Measurements from ENCODE around the gene EVC2. TPM values are rescaled to one million over a fixed set of nuclear protein-coding genes. Genes with fewer than 3 reads are reported as not detected.
A peak's percentile ranks its signal among the peaks of the same experiment; 100 is the strongest.
"Not testable (repeated sequence)": the region's sequence is repeated elsewhere in the genome, so short reads cannot be mapped to it uniquely, and the experiment has no call there.

EVC2 gene
- total RNA-seq, 4 donors from 2014 or later: 8.0 to 15.1 (median 11.5) TPM

DNA sequence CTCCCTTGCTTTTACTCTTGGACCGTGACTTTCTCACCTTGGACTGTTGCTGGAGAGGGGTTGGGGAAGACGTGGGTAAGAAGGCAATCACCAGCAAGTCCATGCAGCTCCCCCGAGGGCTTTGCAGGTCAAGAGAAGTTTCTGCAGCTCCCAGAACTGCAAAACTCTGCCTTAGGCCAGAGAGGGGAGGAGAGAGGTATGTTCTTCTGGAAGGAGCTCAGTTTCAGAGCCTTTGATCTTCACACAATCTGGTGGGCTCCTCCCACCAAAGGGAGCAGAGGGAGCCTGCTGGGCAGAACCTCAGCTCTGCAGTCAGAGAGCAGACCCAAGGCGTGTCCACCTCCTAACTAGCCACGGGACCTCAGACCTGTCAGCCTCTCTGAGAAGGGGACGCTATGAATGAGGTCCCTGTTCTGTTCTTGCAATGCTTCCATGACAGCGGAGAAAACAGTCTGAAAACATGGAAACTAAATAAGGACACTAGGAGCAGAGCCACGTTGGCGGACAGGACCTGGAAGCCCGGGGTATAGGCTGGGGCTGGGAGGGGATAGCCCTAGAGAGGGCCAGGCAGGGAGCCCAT, 92.8 kb downstream of the EVC2 start:
- TF ChIP-seq CTCF (IDR thresholded peaks at IDR 0.05) (no peak), POLR2A (IDR thresholded peaks at IDR 0.05) (no peak)
- DNase-seq (ENCODE audit: low spot score in 2 of 2): peak in 1 of 2 donors; percentile 66
- no peak overlapping the region for H3K4me3 ChIP-seq (ENCODE audit: low read depth, poor library complexity, severe bottlenecking)
- WGBS, 2 donors: 68 to 71% methylated on average over 10 of the region's 10 CpGs
- intact Hi-C loops (cut with DNase I; ENCODE audit: low total_unique reads): no loop called here

DNA sequence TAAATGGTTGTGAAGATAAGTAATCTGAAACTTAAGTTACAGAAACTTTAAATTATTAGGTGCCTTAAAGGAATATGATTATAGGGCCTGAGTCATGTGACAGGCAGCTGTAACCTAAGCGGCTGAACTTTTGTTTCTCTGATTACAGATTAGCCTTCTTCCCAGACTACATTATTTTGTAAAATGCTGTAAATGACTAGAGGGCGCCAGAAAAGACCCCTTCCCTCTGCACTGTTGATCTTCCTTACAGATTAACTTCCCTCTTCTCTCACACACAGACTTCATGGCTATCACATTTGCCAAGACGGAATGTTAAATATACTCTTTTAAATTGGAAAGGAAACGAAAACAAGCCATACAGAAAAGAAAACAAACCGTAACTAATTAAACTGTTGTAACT, 96.6 kb downstream of the EVC2 start:
- intact Hi-C loops (cut with DNase I; ENCODE audit: low total_unique reads): no loop called here
- no peak overlapping the region for H3K4me3 ChIP-seq (ENCODE audit: low read depth, poor library complexity, severe bottlenecking)
- 82 to 84% methylated on average over 5 of the region's 5 CpGs for WGBS, 2 donors
- no peak for TF ChIP-seq POLR2A (IDR thresholded peaks at IDR 0.05)
- no peak for TF ChIP-seq CTCF (IDR thresholded peaks at IDR 0.05)
- DNase-seq (ENCODE audit: low spot score in 2 of 2): no peak

GRCh38 chr4:5609306-5610007, 98.9 kb downstream of the EVC2 start:
- 90 to 91% methylated on average over 12 of the region's 12 CpGs for WGBS, 2 donors
- no peak overlapping the region for H3K4me3 ChIP-seq (ENCODE audit: low read depth, poor library complexity, severe bottlenecking)
- DNase-seq (ENCODE audit: low spot score in 2 of 2): peak in 1 of 2 donors; percentile 53
- intact Hi-C loops (cut with DNase I; ENCODE audit: low total_unique reads): no loop called here
- no peak for TF ChIP-seq POLR2A (IDR thresholded peaks at IDR 0.05)

DNA sequence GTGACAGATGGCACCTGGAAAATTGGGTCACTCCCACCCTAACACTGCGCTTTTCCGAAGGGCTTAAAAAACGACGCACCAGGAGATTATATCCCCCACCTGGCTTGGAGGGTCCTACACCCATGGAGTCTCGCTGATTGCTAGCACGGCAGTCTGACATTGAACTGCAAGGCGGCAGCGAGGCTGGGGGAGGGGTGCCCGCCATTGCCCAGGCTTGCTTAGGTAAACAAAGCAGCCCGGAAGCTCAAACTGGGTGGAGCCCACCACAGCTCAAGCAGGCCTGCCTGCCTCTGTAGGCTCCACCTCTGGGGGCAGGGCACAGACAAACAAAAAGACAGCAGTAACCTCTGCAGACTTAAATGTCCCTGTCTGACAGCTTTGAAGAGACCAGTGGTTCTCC, 114.5 kb downstream of the EVC2 start:
- intact Hi-C loops (cut with DNase I; ENCODE audit: low total_unique reads): not testable (repeated sequence)
- 84 to 95% methylated on average over 7 to 8 of the region's 10 CpGs for WGBS, 2 donors

GRCh38 chr4:5592272-5592671, 116.1 kb downstream of the EVC2 start:
- TF ChIP-seq POLR2A (IDR thresholded peaks at IDR 0.05): no peak
- TF ChIP-seq CTCF (IDR thresholded peaks at IDR 0.05): no peak
- H3K4me3 ChIP-seq (ENCODE audit: low read depth, poor library complexity, severe bottlenecking): no peak overlapping the region
- DNase-seq (ENCODE audit: low spot score in 2 of 2): no peak
- 87 to 92% methylated on average over 4 of the region's 4 CpGs for WGBS, 2 donors
- intact Hi-C loops (cut with DNase I; ENCODE audit: low total_unique reads): no loop called here

More for the DNA sequence above, 114.5 kb downstream of the EVC2 start:
- H3K4me3 ChIP-seq (ENCODE audit: low read depth, poor library complexity, severe bottlenecking); DNase-seq (ENCODE audit: low spot score in 2 of 2): not testable (repeated sequence)

GRCh38 chr4:5589495-5589894, 118.9 kb downstream of the EVC2 start:
- WGBS, 2 donors: 100% methylated on average over 2 of the region's 2 CpGs
- no peak for DNase-seq (ENCODE audit: low spot score in 2 of 2)
- TF ChIP-seq POLR2A (IDR thresholded peaks at IDR 0.05) (no peak), CTCF (IDR thresholded peaks at IDR 0.05) (no peak)
- intact Hi-C loops (cut with DNase I; ENCODE audit: low total_unique reads): no loop called here
- H3K4me3 ChIP-seq (ENCODE audit: low read depth, poor library complexity, severe bottlenecking): no peak overlapping the region

DNA sequence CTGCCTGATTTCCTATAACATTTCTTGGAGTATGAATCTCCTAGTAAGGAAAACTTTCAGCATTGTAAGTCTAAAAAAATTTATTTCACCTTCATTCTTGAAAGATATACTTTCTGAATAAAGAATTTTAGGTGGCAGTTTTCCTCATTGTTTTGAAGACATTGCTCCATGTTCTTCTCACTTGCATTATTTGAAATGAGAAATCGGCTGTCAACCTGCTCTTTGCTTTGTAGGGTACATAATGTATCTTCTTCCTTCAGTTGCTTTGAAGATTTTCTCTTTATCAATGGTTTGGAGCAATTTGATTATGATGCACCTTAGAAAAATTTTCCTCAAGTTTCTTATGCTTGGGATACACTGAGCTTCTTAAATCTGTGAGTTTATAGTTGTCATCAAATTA, 120.3 kb downstream of the EVC2 start:
- WGBS, 2 donors: 89 to 90% methylated on average over 1 of the region's 1 CpG
- TF ChIP-seq CTCF (IDR thresholded peaks at IDR 0.05) (no peak), POLR2A (IDR thresholded peaks at IDR 0.05) (no peak)
- intact Hi-C loops (cut with DNase I; ENCODE audit: low total_unique reads): no loop called here
- no peak overlapping the region for H3K4me3 ChIP-seq (ENCODE audit: low read depth, poor library complexity, severe bottlenecking)
- no peak for DNase-seq (ENCODE audit: low spot score in 2 of 2)

All from lower leg skin (tissue), 4 donors.